AG08396 (cell line): ENCODE measurements around the gene BIN1.

ENCODE experiments used
- DNase-seq: peaks from one replicate; pipeline ENCODE4 v3.0.0; 2012; ENCODE audit warnings: low spot score, mixed read lengths

Gene BIN1

GRCh38 chr2:127075821-127076220 lies 31.1 kb downstream of the BIN1 start:
- no peak for DNase-seq

- DNase-seq: no peak
These were observed 32.0 kb downstream of the BIN1 start for GRCh38 chr2:127074936-127075335.

- DNase-seq: no peak
These were observed 32.6 kb downstream of the BIN1 start for GRCh38 chr2:127074358-127074757.

- no peak for DNase-seq
These were observed 34.0 kb downstream of the BIN1 start for GRCh38 chr2:127072970-127073369.

- DNase-seq: no peak
These were observed 34.6 kb downstream of the BIN1 start for GRCh38 chr2:127072396-127072795.

GRCh38 chr2:127071901-127072328 lies 35.0 kb downstream of the BIN1 start:
- no peak for DNase-seq

GRCh38 chr2:127070221-127070620 lies 36.7 kb downstream of the BIN1 start:
- DNase-seq: no peak

- no peak for DNase-seq
These were observed 37.4 kb downstream of the BIN1 start for GRCh38 chr2:127069536-127069935.

- DNase-seq: no peak
These were observed 38.0 kb downstream of the BIN1 start for GRCh38 chr2:127069003-127069402.

- no peak for DNase-seq
These were observed 38.6 kb downstream of the BIN1 start for GRCh38 chr2:127068351-127068741.

- DNase-seq: peak; percentile 74
These were observed 39.2 kb downstream of the BIN1 start for GRCh38 chr2:127067620-127068350.

- DNase-seq: peak; percentile 68
These were observed 40.0 kb downstream of the BIN1 start for GRCh38 chr2:127066942-127067341.

- DNase-seq: no peak
These were observed 41.0 kb downstream of the BIN1 start for GRCh38 chr2:127065940-127066318.

- DNase-seq: no peak
These were observed 41.5 kb downstream of the BIN1 start for GRCh38 chr2:127065299-127065939.

GRCh38 chr2:127064642-127065250 lies 42.2 kb downstream of the BIN1 start:
- DNase-seq: peak; percentile 99

- DNase-seq: no peak
These were observed 43.0 kb downstream of the BIN1 start for GRCh38 chr2:127063701-127064590.

GRCh38 chr2:127061375-127062273 lies 45.3 kb downstream of the BIN1 start:
- no peak for DNase-seq

GRCh38 chr2:127060264-127060945 lies 46.5 kb downstream of the BIN1 start:
- no peak for DNase-seq

GRCh38 chr2:127059559-127059958 lies 47.4 kb downstream of the BIN1 start:
- no peak for DNase-seq

- DNase-seq: no peak
These were observed 48.1 kb downstream of the BIN1 start for GRCh38 chr2:127058954-127059252.
